GM12892 (cell line): ENCODE measurements around the gene CMPK1.

ENCODE experiments used
- POLR2A ChIP-seq: IDR thresholded peaks from 2 replicates; pipeline ENCODE4 v1.6.1; 2011; ENCODE audit warnings: low read depth, low read length, control low read depth
- POLR2AphosphoS5 ChIP-seq: IDR thresholded peaks from 2 replicates; pipeline ENCODE4 v1.6.1; 2011; ENCODE audit warnings: low read depth, low read length, control low read depth
- TAF1 ChIP-seq: IDR thresholded peaks from 2 replicates; pipeline ENCODE4 v1.6.1; 2011; ENCODE audit warnings: low read depth, mild to moderate bottlenecking, control low read depth, low read length, borderline replicate concordance

GRCh38 chr1:47347735-47348134 lies 14.1 kb downstream of the CMPK1 start:
- no peak for TF ChIP-seq POLR2AphosphoS5
- TF ChIP-seq POLR2A: no peak
- no peak for TF ChIP-seq TAF1
